Right renal pelvis (tissue), 4 donors: ENCODE results near the gene CCDC167. TPM values are rescaled to one million over a fixed set of nuclear protein-coding genes. Genes with fewer than 3 reads are reported as not detected.

Source experiments
- DNase-seq, 4 donors: peaks; one replicate each; pipeline ENCODE4 v3.0.0-alpha.2; 2013; ENCODE audit warnings: low read depth in 4 of 4, low spot score in 3 of 4, missing footprints in 1 of 4
- polyA plus RNA-seq, 4 donors: library from polyadenylated mRNA; unstranded; fragments of 120-200 nt; gene quantifications; one replicate each; pipeline ENCODE4 v1.2.1, GENCODE V29; 2013; ENCODE audit not compliant: insufficient read length in 4 of 4

The CCDC167 gene
- polyA plus RNA-seq, 4 donors: 23.5 to 31.6 (median 26.0) TPM

GRCh38 chr6:37435816-37436215 lies 63.9 kb downstream of the CCDC167 start:
- no peak for DNase-seq

GRCh38 chr6:37435373-37435772 lies 64.3 kb downstream of the CCDC167 start:
- DNase-seq: no peak

GRCh38 chr6:37433657-37434271 lies 65.9 kb downstream of the CCDC167 start:
- peak in 1 of 4 donors; percentile 12 for DNase-seq

Other genes with a start within 250 kb of the CCDC167 start
- 10 to 100 TPM; 13.9 to 15.2 (median 14.3) TPM for gene TBC1D22B, start 242.1 kb downstream of the CCDC167 start, polyA plus RNA-seq
- 1 to 10 TPM; 1.1 to 2.2 (median 1.6) TPM for gene TMEM217, start 241.7 kb downstream of the CCDC167 start, polyA plus RNA-seq
- 10 to 100 TPM; 25.9 to 28.8 (median 27.8) TPM for gene RNF8, start 145.9 kb downstream of the CCDC167 start, polyA plus RNA-seq
- gene CMTR1, start 66.7 kb downstream of the CCDC167 start, polyA plus RNA-seq: 10 to 100 TPM; 43.5 to 49.3 (median 46.5) TPM
- gene MDGA1, start 198.0 kb upstream of the CCDC167 start, polyA plus RNA-seq: 1 to 10 TPM; 2.1 to 5.1 (median 3.6) TPM